A549 (cell line): ENCODE measurements around the gene TGFBR1. TPM values are rescaled to one million over a fixed set of nuclear protein-coding genes. Genes with fewer than 3 reads are reported as not detected.

ENCODE experiments used
- ATAC-seq, 2 experiments: fragments of 200-7000 bp in 1 of 2; fragments of >200 bp in 1 of 2; cut with Nextera tagmentation in 1 of 2; cut with Tn5 transposase in 1 of 2; 3 replicates each; pipeline versions ENCODE4 v1.8.0 to v1.9.1; 2018 to 2020; ENCODE audit warnings: mild to moderate bottlenecking in 1 of 2, moderate library complexity in 1 of 2
- CTCF ChIA-PET: fragments of 300-600 bp; sonication (Branson Sonifier 250); formaldehyde crosslinking; extraction: SDS; loops from one replicate; lab custom pipeline; 2021; ENCODE audit warnings: antibody characterized with exemption, inconsistent platforms; lab: Yijun Ruan, JAX
- POLR2A ChIA-PET: fragments of 350-600 bp; formaldehyde crosslinking; extraction: SDS; loops from one replicate; lab custom pipeline; 2021; ENCODE audit warnings: antibody characterized with exemption, inconsistent platforms; lab: Yijun Ruan, JAX
- DNase-seq, 2 experiments: peaks; one replicate each; pipeline versions ENCODE4 v3.0.0 to v3.0.0-alpha.2; 2011 to 2016; ENCODE audit warnings: low read depth in 1 of 2, low spot score in 1 of 2
- FAIRE-seq: peaks from 2 replicates; lab custom pipeline; 2011; peaks lifted over from hg19 to GRCh38; lab: Jason Lieb, UNC
- H3K27ac ChIP-seq, 2 experiments: fragments of >200 bp; sonication (Bioruptor Twin); formaldehyde crosslinking; 3 replicates each; pipeline ENCODE4 v1.5.1; 2016 to 2017
- H3K4me1 ChIP-seq: fragments of >200 bp; sonication (Bioruptor Twin); formaldehyde crosslinking; 3 replicates; pipeline ENCODE4 v1.6.1; 2016
- H3K4me2 ChIP-seq: fragments of >200 bp; sonication (Bioruptor Twin); formaldehyde crosslinking; 3 replicates; pipeline ENCODE4 v1.6.1; 2016
- H3K4me3 ChIP-seq: fragments of >200 bp; sonication (Bioruptor Twin); formaldehyde crosslinking; 3 replicates; pipeline ENCODE4 v1.5.1; 2016
- H3K9me3 ChIP-seq: fragments of >200 bp; sonication (Bioruptor Twin); formaldehyde crosslinking; 3 replicates; pipeline ENCODE4 v1.6.1; 2016
- ATOH8 ChIP-seq: fragments of 250-450 bp; sonication (Bioruptor Pico); IDR thresholded peaks from 2 replicates; pipeline ENCODE4 v1.5.0; 2020; ENCODE audit warnings: low read depth, mild to moderate bottlenecking, moderate library complexity
- CEBPB ChIP-seq, 2 experiments: fragments of >200 bp in 1 of 2; sonication (Bioruptor Twin) in 1 of 2; formaldehyde crosslinking in 1 of 2; IDR thresholded peaks; 2 replicates each; pipeline ENCODE4 v1.6.1; 2012 to 2016
- CHD4 ChIP-seq: fragments of 200-600 bp; sonication (generic); IDR thresholded peaks from 2 replicates; pipeline ENCODE4 v1.6.1; 2016; ENCODE audit warnings: antibody characterized with exemption, mild to moderate bottlenecking, borderline replicate concordance
- EHF ChIP-seq: fragments of 250-450 bp; sonication (Bioruptor Pico); IDR thresholded peaks from 2 replicates; pipeline ENCODE4 v1.5.0; 2020; ENCODE audit warnings: mild to moderate bottlenecking
- EHMT2 ChIP-seq: fragments of 200-600 bp; sonication (generic); IDR thresholded peaks from 2 replicates; pipeline ENCODE4 v1.6.1; 2016; ENCODE audit warnings: antibody characterized with exemption, low read depth, mild to moderate bottlenecking, moderate library complexity
- ELK1 ChIP-seq: fragments of 150-350 bp; IDR thresholded peaks from 2 replicates; pipeline ENCODE4 v1.6.1; 2014; ENCODE audit warnings: low read depth, mild to moderate bottlenecking, low read length
- GATA3 ChIP-seq: IDR thresholded peaks from 2 replicates; pipeline ENCODE4 v1.6.1; 2012; ENCODE audit warnings: borderline replicate concordance
- HDAC2 ChIP-seq: fragments of 200-600 bp; sonication (generic); IDR thresholded peaks from 2 replicates; pipeline ENCODE4 v1.6.1; 2016
- HES2 ChIP-seq: fragments of >200 bp; sonication (Bioruptor Twin); formaldehyde crosslinking; IDR thresholded peaks from 2 replicates; pipeline ENCODE4 v1.6.1; 2016
- HOXA7 ChIP-seq: fragments of 250-450 bp; sonication (Bioruptor Pico); IDR thresholded peaks from 2 replicates; pipeline ENCODE4 v1.5.0; 2020; ENCODE audit warnings: mild to moderate bottlenecking, moderate library complexity
- HOXB13 ChIP-seq: fragments of 250-450 bp; sonication (Bioruptor Pico); IDR thresholded peaks from 2 replicates; pipeline ENCODE4 v1.5.0; 2020; ENCODE audit warnings: low read depth, mild to moderate bottlenecking, moderate library complexity
- JUN ChIP-seq, 2 experiments: fragments of >200 bp; sonication (Bioruptor Twin); formaldehyde crosslinking; IDR thresholded peaks; 2 replicates in 1 of 2; 3 replicates in 1 of 2; pipeline ENCODE4 v1.6.1; 2016 to 2017
- KDM1A ChIP-seq: fragments of 200-600 bp; sonication (generic); IDR thresholded peaks from 2 replicates; pipeline ENCODE4 v1.6.1; 2016; ENCODE audit warnings: low read depth, mild to moderate bottlenecking
- MAFK ChIP-seq: fragments of 450-650 bp; IDR thresholded peaks from 2 replicates; pipeline ENCODE4 v1.6.1; 2014; ENCODE audit not compliant: partially characterized antibody
- MAZ ChIP-seq: fragments of 150-350 bp; IDR thresholded peaks from 2 replicates; pipeline ENCODE4 v1.6.1; 2014; ENCODE audit warnings: antibody characterized with exemption, low read depth, low read length, borderline replicate concordance
- NR3C1 ChIP-seq: fragments of >200 bp; sonication (Bioruptor Twin); formaldehyde crosslinking; IDR thresholded peaks from 3 replicates; pipeline ENCODE4 v1.6.1; 2017
- PBX3 ChIP-seq: IDR thresholded peaks from 2 replicates; pipeline ENCODE4 v1.6.1; 2012
- POLR2A ChIP-seq: IDR thresholded peaks from 2 replicates; pipeline ENCODE4 v1.6.1; 2012; ENCODE audit warnings: mild to moderate bottlenecking, low read length
- RAD21 ChIP-seq, 2 experiments: fragments of >200 bp in 1 of 2; sonication (Bioruptor Twin) in 1 of 2; formaldehyde crosslinking in 1 of 2; IDR thresholded peaks in 1 of 2; conservative IDR thresholded peaks in 1 of 2; 2 replicates in 1 of 2; 3 replicates in 1 of 2; pipeline ENCODE4 v1.6.1; 2012 to 2018; ENCODE audit warnings: inconsistent platforms in 1 of 2
- RARB ChIP-seq: fragments of 250-450 bp; sonication (Bioruptor Pico); IDR thresholded peaks from 2 replicates; pipeline ENCODE4 v1.8.0; 2021; ENCODE audit warnings: mild to moderate bottlenecking, moderate library complexity
- RNF2 ChIP-seq: fragments of 200-600 bp; sonication (generic); IDR thresholded peaks from 2 replicates; pipeline ENCODE4 v1.6.1; 2016; ENCODE audit warnings: low read depth, mild to moderate bottlenecking, antibody characterized with exemption, moderate library complexity, borderline replicate concordance
- TP53 ChIP-seq: fragments of 250-450 bp; sonication (Bioruptor Pico); IDR thresholded peaks from 2 replicates; pipeline ENCODE4 v1.5.0; 2021; ENCODE audit warnings: mild to moderate bottlenecking, moderate library complexity
- USF2 ChIP-seq: fragments of 450-650 bp; IDR thresholded peaks from 2 replicates; pipeline ENCODE4 v1.6.1; 2014; ENCODE audit warnings: antibody characterized with exemption
- ZC3H11A ChIP-seq: fragments of 450-650 bp; IDR thresholded peaks from 2 replicates; pipeline ENCODE4 v1.6.1; 2014; ENCODE audit warnings: antibody characterized with exemption, mild to moderate bottlenecking
- ZFP36 ChIP-seq: fragments of 450-650 bp; IDR thresholded peaks from 2 replicates; pipeline ENCODE4 v1.6.1; 2014; ENCODE audit warnings: borderline replicate concordance; ENCODE audit not compliant: partially characterized antibody
- ZNF302 ChIP-seq: fragments of 250-450 bp; sonication (Bioruptor Pico); IDR thresholded peaks from 2 replicates; pipeline ENCODE4 v1.9.0; 2021; ENCODE audit warnings: inconsistent platforms, mild to moderate bottlenecking, moderate library complexity
- ZSCAN20 ChIP-seq: fragments of 250-450 bp; sonication (Bioruptor Pico); IDR thresholded peaks from 2 replicates; pipeline ENCODE4 v1.8.0; 2022; ENCODE audit warnings: mild to moderate bottlenecking, moderate library complexity
- WGBS: methylation state at CpG from one replicate; pipeline ENCODE4 v1.1.6; 2017; ENCODE audit errors: missing lambda C conversion rate; 5-methylcytosine and 5-hydroxymethylcytosine counted together
- polyA plus RNA-seq, 4 experiments: library from polyadenylated mRNA; depleted of rRNA in 3 of 4; stranded (reverse); fragments of >200 nt; fragmentation: RNase III in 1 of 4; extraction: RNeasy Plus Mini Kit Qiagen cat#74134 plus additional on column Dnase treatment in 1 of 4; gene quantifications; 2 replicates in 3 of 4; 3 replicates in 1 of 4; pipeline ENCODE4 v1.2.3, GENCODE V29; 2011 to 2017

The TGFBR1 gene
- polyA plus RNA-seq, 2 of the 4 experiments (the other 2 are of a cell fraction), result 25.8 to 45.5 TPM

- H3K27ac ChIP-seq, result no peak overlapping the region
- ATAC-seq (no peak), FAIRE-seq (no peak), DNase-seq (no peak)
- TF ChIP-seq RARB (CRISPR knock-in tag), result no peak
- no peak for TF ChIP-seq HOXB13 (CRISPR knock-in tag)
- no peak for TF ChIP-seq ATOH8 (CRISPR knock-in tag)
- TF ChIP-seq MAZ, result no peak
- no peak for TF ChIP-seq RNF2
- no peak for TF ChIP-seq PBX3
- no peak for TF ChIP-seq RAD21 (conservative IDR thresholded peaks at IDR 0.05 in 1 of 2, IDR thresholded peaks at IDR 0.05 in 1 of 2)
- no peak for TF ChIP-seq KDM1A
- TF ChIP-seq ZNF302 (CRISPR knock-in tag), result no peak
- no peak for TF ChIP-seq USF2
- no peak for TF ChIP-seq JUN (IDR thresholded peaks at IDR 0.05)
- TF ChIP-seq EHMT2, result no peak
- H3K9me3 ChIP-seq, result no peaks in the 10 kb centered on the region
- CTCF ChIA-PET, result interaction anchor here (1.2 to 1.6 kb wide), 3 partner anchors 9 to 18 kb away, joined by 3 to 6 read pairs (median 5); no protein-coding TSS in a partner anchor
- H3K4me2 ChIP-seq, result no peak overlapping the region
- no peaks in the 10 kb centered on the region for H3K4me1 ChIP-seq
- WGBS, result 74% methylated on average over 17 of the region's 17 CpGs
- no peak overlapping the region for H3K4me3 ChIP-seq
- POLR2A ChIA-PET, result interaction anchor here (0.6 kb wide), 1 partner anchor 1228 kb away, joined by 6 read pairs; no protein-coding TSS in a partner anchor
Measured at GRCh38 chr9:99178912-99179872, 74.3 kb downstream of the TGFBR1 start.

- ATAC-seq (no peak), DNase-seq (no peak)
- WGBS, result 88% methylated on average over 1 of the region's 1 CpG
- no peak overlapping the region for H3K4me3 ChIP-seq
- no peak overlapping the region for H3K4me2 ChIP-seq
- no peaks in the 10 kb centered on the region for H3K9me3 ChIP-seq
- POLR2A ChIA-PET, result no interaction called here
- H3K4me1 ChIP-seq, result no peaks in the 10 kb centered on the region
- no peak overlapping the region for H3K27ac ChIP-seq
- TF ChIP-seq HES2 (no peak), MAFK (no peak), HDAC2 (no peak), JUN (IDR thresholded peaks at IDR 0.05) (no peak), ZC3H11A (no peak), TP53 (no peak), RARB (CRISPR knock-in tag) (no peak), NR3C1 (no peak), EHF (no peak), GATA3 (no peak), POLR2A (no peak), CEBPB (IDR thresholded peaks at IDR 0.05) (no peak), ELK1 (no peak), CHD4 (no peak), KDM1A (no peak), ZFP36 (no peak), ZSCAN20 (no peak), HOXA7 (CRISPR knock-in tag) (no peak)
- TF ChIP-seq, all 56 proteins: peak for 0
- CTCF ChIA-PET, result no interaction called here
- no peak for FAIRE-seq
Measured at GRCh38 chr9:99180199-99180598, 75.3 kb downstream of the TGFBR1 start.
